ENCODE results near the gene ERC1.

Gene ERC1

DNA sequence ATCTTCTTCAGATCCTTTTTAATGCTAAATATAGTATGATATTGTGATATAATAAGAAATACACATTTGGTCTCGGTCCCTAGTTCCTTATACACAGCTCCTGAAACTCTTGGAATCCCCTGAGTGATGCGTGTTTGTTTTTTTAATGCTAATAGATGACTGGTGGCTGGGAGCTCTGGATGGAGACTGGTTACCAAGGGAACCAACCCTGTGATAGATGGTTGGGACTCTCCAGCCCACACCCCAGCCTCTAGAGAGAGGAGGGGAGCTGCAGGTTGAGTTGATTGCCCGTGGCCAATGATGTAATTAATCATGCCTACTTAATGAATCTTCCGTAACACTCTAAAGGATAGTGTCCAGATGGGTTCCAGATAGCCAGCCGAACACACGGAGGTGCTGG lies 462.8 kb downstream of the ERC1 start:
- Histone ChIP-seq H3K9me3 (ENCODE audit: control insufficient read depth, low read depth, low read length) (no peaks in the 10 kb centered on the region), H3K4me3 (ENCODE audit: low read length) (no peak overlapping the region), H3K36me3 (ENCODE audit: control insufficient read depth, low read depth, low read length) (no peaks in the 10 kb centered on the region)

DNA sequence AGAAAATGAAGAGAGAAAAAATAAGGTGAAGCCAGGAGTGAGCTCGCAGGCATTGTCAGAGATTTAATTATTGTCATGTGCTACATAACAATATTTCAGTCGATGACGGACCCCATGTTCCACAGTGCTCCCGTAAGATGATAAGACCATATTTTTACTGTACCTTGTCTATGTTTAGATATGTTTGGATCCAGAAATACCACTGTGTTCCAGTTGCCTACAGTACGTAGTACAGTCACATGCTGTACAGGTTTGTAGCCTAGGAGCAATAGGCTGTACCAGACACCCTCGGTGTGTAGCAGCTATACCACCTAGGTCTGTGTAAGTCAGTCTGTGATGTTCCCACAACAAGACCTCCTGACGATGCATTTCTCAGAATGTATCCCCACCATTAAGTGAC lies 465.9 kb downstream of the ERC1 start:
- H3K36me3 ChIP-seq (ENCODE audit: control insufficient read depth, low read depth, low read length) = no peaks in the 10 kb centered on the region
- no peak overlapping the region for H3K4me3 ChIP-seq (ENCODE audit: low read length)
- no peaks in the 10 kb centered on the region for H3K27me3 ChIP-seq (ENCODE audit: control insufficient read depth, insufficient read depth, low read length)
- H3K27ac ChIP-seq (ENCODE audit: low read length) = no peak overlapping the region
- no peaks in the 10 kb centered on the region for H3K9me3 ChIP-seq (ENCODE audit: control insufficient read depth, low read depth, low read length)
- no peak overlapping the region for H3K9ac ChIP-seq (ENCODE audit: low read length)
- peaks cover 7% of the 10 kb centered on the region for H3K4me1 ChIP-seq (ENCODE audit: control insufficient read depth, low read depth, low read length)

More for the DNA sequence above, 462.8 kb downstream of the ERC1 start:
- Histone ChIP-seq H3K27ac (ENCODE audit: low read length) (no peak overlapping the region), H3K4me1 (ENCODE audit: control insufficient read depth, low read depth, low read length) (peaks cover 7% of the 10 kb centered on the region), H3K9ac (ENCODE audit: low read length) (no peak overlapping the region), H3K27me3 (ENCODE audit: control insufficient read depth, insufficient read depth, low read length) (no peaks in the 10 kb centered on the region)

DNA sequence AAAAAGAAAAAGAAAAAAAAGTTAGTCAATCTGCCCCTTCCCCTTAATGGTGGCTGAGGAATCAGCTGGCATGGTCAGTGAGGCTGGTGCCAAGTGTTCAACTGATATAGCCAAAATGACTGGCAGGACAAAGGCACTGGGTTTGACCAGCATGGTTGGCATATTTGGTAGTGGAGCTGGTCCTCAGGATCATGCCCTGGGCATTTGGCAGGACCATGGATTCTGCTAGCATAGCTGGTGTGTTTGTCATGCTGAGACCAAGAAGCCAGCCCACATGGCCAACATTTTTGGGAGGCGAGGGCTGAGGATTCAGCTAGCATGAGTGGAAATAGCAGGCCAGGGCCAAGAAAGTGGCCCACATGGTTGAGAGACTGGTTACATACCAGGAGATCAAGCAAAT lies 466.9 kb downstream of the ERC1 start:
- H3K36me3 ChIP-seq (ENCODE audit: control insufficient read depth, low read depth, low read length) = no peaks in the 10 kb centered on the region
- no peak overlapping the region for H3K27ac ChIP-seq (ENCODE audit: low read length)
- H3K4me3 ChIP-seq (ENCODE audit: low read length) = no peak overlapping the region

DNA sequence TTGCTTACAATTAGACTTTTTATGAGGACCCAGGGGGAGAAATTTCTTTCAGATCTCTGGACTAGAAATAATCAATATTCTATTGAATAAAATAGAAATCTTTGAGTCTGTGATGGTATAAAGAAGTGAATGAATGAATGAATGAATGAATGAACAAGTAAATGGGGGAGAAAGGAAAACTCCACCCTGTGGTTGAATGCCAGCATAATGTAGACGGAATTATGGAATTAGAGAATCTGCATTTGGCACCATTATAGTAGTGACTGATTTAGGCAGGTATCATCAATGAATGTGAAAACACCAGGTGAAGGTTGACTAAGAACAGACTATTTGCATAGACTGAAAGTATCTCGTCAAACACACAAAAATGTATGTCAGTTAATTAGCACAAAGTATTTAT lies 468.3 kb downstream of the ERC1 start:
- H3K36me3 ChIP-seq (ENCODE audit: control insufficient read depth, low read depth, low read length) = no peaks in the 10 kb centered on the region
- no peaks in the 10 kb centered on the region for H3K4me1 ChIP-seq (ENCODE audit: control insufficient read depth, low read depth, low read length)
- H3K4me3 ChIP-seq (ENCODE audit: low read length) = no peak overlapping the region
- no peaks in the 10 kb centered on the region for H3K27me3 ChIP-seq (ENCODE audit: control insufficient read depth, insufficient read depth, low read length)
- H3K27ac ChIP-seq (ENCODE audit: low read length) = no peak overlapping the region
- no peaks in the 10 kb centered on the region for H3K9me3 ChIP-seq (ENCODE audit: control insufficient read depth, low read depth, low read length)
- H3K9ac ChIP-seq (ENCODE audit: low read length) = no peak overlapping the region

More for the DNA sequence above, 466.9 kb downstream of the ERC1 start:
- Histone ChIP-seq H3K9ac (ENCODE audit: low read length) (no peak overlapping the region), H3K27me3 (ENCODE audit: control insufficient read depth, insufficient read depth, low read length) (no peaks in the 10 kb centered on the region), H3K9me3 (ENCODE audit: control insufficient read depth, low read depth, low read length) (no peaks in the 10 kb centered on the region), H3K4me1 (ENCODE audit: control insufficient read depth, low read depth, low read length) (peaks cover 7% of the 10 kb centered on the region)

DNA sequence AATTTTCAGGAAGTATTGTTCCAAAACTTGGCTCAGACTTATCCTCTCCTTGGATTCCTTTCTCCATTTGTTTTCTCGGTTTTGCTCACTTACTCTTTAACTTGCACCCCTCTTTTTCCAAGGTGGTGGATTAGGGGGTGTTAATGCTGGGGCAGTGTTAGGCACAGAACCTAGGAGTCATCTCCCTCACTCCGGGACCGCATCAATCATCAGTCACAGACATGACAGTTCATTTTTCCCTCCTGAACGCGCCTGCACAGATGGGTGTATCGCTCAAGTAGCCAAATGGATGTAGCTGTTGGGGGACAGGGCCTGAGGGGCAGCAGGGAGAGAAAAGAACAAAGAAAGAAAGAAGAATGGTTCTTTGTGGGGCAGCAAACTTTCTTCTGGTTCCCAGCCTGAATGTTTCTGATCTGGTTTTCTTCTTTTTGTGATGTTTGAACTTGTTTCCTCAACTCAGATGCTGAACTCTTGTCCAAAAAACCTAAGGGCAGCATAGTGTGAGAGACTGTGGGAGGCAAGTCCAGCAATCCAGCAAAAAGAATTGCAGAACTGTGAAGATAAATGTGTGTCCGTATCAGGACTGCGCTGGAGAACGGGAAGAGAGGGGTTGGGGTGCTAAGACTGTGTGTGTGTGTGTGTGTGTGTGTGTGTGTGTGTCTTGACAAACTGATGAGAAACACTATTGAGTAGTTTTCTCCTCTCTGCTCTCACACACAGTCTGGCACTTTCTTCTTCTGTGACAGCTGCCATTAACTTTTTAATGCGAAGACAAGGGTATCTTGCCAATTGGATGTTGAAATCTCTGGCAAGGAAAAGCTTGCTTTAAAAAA lies 472.3 kb downstream of the ERC1 start:
- Histone ChIP-seq H3K4me3 (ENCODE audit: low read length) (no peak overlapping the region), H3K4me1 (ENCODE audit: control insufficient read depth, low read depth, low read length) (no peaks in the 10 kb centered on the region), H3K27me3 (ENCODE audit: control insufficient read depth, insufficient read depth, low read length) (no peaks in the 10 kb centered on the region), H3K9me3 (ENCODE audit: control insufficient read depth, low read depth, low read length) (no peaks in the 10 kb centered on the region), H3K27ac (ENCODE audit: low read length) (no peak overlapping the region), H3K36me3 (ENCODE audit: control insufficient read depth, low read depth, low read length) (no peaks in the 10 kb centered on the region), H3K9ac (ENCODE audit: low read length) (no peak overlapping the region)

DNA sequence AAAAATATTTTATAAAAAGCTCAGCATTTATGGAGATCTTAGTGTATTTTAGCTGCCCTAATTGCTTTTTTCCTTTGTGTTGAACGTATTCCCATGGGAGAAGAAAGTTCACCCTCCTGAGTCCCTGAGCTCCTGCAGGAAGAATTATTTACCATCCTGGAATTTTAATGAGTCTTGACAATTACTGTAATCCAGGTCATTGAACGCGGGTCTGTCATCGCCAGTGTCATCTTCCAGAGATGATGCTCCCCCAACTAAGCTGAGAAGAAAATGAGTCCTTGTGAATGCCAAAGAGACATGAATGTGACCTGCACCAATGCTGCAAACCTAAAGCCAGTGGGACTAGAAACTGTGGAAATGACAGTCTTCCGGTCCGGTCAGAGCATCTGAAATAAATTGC lies 473.9 kb downstream of the ERC1 start:
- H3K4me3 ChIP-seq (ENCODE audit: low read length) = no peak overlapping the region
- H3K9me3 ChIP-seq (ENCODE audit: control insufficient read depth, low read depth, low read length) = no peaks in the 10 kb centered on the region
- H3K27me3 ChIP-seq (ENCODE audit: control insufficient read depth, insufficient read depth, low read length) = no peaks in the 10 kb centered on the region
- H3K4me1 ChIP-seq (ENCODE audit: control insufficient read depth, low read depth, low read length) = no peaks in the 10 kb centered on the region
- H3K9ac ChIP-seq (ENCODE audit: low read length) = no peak overlapping the region
- no peaks in the 10 kb centered on the region for H3K36me3 ChIP-seq (ENCODE audit: control insufficient read depth, low read depth, low read length)
- no peak overlapping the region for H3K27ac ChIP-seq (ENCODE audit: low read length)

DNA sequence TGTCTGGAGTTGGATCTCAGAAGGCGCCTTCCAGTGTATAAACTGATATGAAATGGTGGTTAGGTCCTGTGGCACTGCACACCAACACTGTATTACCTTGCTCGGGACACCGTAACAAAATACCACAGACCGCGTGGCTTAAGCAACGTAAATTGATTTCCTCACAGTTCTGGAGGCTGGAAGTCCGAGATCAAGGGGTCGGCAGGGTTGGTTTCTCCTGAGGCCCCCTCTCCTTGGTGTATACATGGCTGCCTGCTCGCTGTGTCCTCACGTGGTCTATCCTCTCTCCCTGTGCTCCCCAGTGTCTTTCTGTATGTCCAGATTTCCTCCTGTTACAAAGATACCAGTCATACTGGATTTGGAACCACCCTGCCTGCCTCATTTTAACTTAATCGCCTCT lies 475.0 kb downstream of the ERC1 start:
- Histone ChIP-seq H3K9me3 (ENCODE audit: control insufficient read depth, low read depth, low read length) (no peaks in the 10 kb centered on the region), H3K27ac (ENCODE audit: low read length) (no peak overlapping the region), H3K4me1 (ENCODE audit: control insufficient read depth, low read depth, low read length) (no peaks in the 10 kb centered on the region), H3K9ac (ENCODE audit: low read length) (no peak overlapping the region), H3K27me3 (ENCODE audit: control insufficient read depth, insufficient read depth, low read length) (no peaks in the 10 kb centered on the region), H3K36me3 (ENCODE audit: control insufficient read depth, low read depth, low read length) (no peaks in the 10 kb centered on the region), H3K4me3 (ENCODE audit: low read length) (no peak overlapping the region)

DNA sequence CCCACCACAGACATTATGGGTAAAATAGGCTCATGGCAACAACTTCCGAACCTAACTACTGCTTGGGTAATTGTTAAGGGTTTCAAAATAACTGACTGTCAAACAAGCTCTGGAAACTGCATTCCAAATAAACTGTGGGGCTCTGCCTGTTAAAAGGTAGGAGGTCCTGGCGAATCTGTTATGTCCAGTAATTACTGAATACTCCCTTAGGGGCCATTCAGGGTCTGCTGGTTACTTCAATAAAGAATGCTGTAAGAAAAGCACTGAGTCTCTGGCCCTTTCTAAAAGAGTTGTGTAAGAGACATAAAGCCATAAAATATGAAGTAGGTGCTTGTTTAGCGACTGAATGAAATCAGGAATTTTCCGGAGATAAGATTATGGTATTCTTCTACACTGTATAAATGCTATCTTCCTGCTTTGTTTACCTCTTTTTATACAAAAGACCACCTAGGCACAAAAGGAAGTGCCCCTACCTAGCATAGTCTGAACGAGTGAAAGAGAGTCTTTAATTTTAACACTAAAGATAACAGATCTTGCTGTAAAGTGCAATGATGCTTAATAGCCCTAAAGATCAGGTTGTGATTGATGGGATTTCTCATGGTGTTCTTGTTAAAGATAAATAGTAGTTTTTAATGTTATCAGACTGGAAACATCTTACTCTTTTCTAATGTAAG lies 475.6 kb downstream of the ERC1 start:
- Histone ChIP-seq H3K4me1 (ENCODE audit: control insufficient read depth, low read depth, low read length) (no peaks in the 10 kb centered on the region), H3K27ac (ENCODE audit: low read length) (no peak overlapping the region), H3K9me3 (ENCODE audit: control insufficient read depth, low read depth, low read length) (no peaks in the 10 kb centered on the region), H3K4me3 (ENCODE audit: low read length) (no peak overlapping the region), H3K9ac (ENCODE audit: low read length) (no peak overlapping the region), H3K36me3 (ENCODE audit: control insufficient read depth, low read depth, low read length) (no peaks in the 10 kb centered on the region), H3K27me3 (ENCODE audit: control insufficient read depth, insufficient read depth, low read length) (no peaks in the 10 kb centered on the region)

DNA sequence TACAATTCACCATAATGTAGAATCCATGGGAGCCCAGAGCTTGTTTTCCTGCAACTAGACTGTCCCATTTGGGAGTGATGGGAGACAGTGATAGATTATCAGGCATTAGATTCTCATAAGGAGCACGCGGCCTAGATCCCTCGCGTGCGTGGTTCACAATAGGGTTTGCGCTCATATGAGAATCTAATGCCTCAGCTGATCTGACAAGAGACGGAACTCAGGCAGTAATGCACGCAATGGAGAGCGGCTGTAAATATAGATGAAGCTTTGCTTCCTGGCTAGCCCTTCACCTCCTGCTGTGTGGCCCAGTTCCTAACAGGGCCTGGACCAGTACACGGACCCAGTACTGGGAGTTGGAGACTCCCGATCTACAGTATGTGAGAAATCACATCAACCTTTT lies 476.7 kb downstream of the ERC1 start:
- Histone ChIP-seq H3K27ac (ENCODE audit: low read length) (no peak overlapping the region), H3K36me3 (ENCODE audit: control insufficient read depth, low read depth, low read length) (no peaks in the 10 kb centered on the region), H3K27me3 (ENCODE audit: control insufficient read depth, insufficient read depth, low read length) (no peaks in the 10 kb centered on the region), H3K9me3 (ENCODE audit: control insufficient read depth, low read depth, low read length) (no peaks in the 10 kb centered on the region), H3K9ac (ENCODE audit: low read length) (no peak overlapping the region), H3K4me1 (ENCODE audit: control insufficient read depth, low read depth, low read length) (no peaks in the 10 kb centered on the region), H3K4me3 (ENCODE audit: low read length) (no peak overlapping the region)

DNA sequence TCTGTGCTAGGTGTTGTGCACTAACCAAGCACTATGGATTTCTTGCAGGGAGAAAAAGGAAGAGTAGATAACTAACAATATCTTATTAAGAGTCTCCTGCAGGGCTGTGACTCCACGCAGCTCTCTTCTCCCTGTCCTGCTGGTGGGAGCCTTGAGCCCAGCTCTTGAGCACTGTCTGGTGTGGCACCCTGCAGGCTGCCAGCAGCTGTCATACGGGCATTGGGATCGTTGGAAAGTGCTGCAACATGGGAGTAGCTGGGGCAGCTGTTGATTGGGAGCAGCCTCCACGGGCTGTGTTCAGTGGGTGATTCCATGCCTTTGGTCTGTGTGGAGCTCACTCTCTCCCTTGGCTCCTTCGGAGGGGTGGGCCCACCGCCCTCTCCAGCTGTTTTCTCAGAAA lies 478.0 kb downstream of the ERC1 start:
- Histone ChIP-seq H3K27ac (ENCODE audit: low read length) (no peak overlapping the region), H3K9ac (ENCODE audit: low read length) (no peak overlapping the region), H3K27me3 (ENCODE audit: control insufficient read depth, insufficient read depth, low read length) (no peaks in the 10 kb centered on the region), H3K36me3 (ENCODE audit: control insufficient read depth, low read depth, low read length) (no peaks in the 10 kb centered on the region), H3K9me3 (ENCODE audit: control insufficient read depth, low read depth, low read length) (no peaks in the 10 kb centered on the region), H3K4me1 (ENCODE audit: control insufficient read depth, low read depth, low read length) (peaks cover 4% of the 10 kb centered on the region), H3K4me3 (ENCODE audit: low read length) (no peak overlapping the region)

DNA sequence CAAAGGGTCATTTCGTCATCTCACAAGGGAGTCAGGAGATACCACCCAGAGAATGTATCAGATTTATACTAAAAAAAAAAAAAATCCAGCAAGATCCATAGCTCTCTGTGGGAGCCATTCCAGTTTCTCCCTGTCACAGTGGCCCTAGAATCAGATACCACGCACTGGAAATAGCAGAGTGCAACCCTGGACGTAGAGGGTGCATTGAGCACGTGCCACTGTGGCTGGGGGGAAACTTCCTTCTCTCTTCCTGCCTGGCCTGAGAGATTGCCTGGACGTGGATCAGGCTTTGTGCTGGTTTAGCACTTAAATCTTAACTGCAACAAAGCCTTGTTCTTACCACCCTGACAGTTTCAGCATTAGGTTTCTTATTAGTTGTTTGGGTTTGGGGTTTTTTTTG lies 479.0 kb downstream of the ERC1 start:
- Histone ChIP-seq H3K4me3 (ENCODE audit: low read length) (no peak overlapping the region), H3K27ac (ENCODE audit: low read length) (no peak overlapping the region), H3K9ac (ENCODE audit: low read length) (no peak overlapping the region), H3K9me3 (ENCODE audit: control insufficient read depth, low read depth, low read length) (no peaks in the 10 kb centered on the region), H3K4me1 (ENCODE audit: control insufficient read depth, low read depth, low read length) (peaks cover 14% of the 10 kb centered on the region), H3K27me3 (ENCODE audit: control insufficient read depth, insufficient read depth, low read length) (no peaks in the 10 kb centered on the region), H3K36me3 (ENCODE audit: control insufficient read depth, low read depth, low read length) (no peaks in the 10 kb centered on the region)

DNA sequence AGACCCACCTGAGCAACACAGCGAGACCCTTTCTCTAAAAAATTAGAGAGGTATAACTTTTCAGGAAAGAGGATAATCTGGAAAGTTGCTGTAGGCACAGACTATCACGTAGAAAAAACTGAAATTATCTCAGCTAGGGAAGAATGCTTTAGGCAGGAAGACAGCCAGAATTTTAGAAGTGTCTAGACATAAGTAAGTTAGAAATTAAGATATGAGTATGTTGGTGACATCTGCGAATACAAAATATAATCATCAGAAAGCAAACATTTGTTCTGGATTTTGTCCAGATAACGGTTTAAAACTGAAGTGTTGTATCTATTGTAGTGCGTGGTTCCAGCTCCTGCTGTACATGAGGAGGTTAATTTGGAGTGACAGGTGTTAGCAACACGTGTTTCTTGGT lies 480.2 kb downstream of the ERC1 start:
- Histone ChIP-seq H3K9me3 (ENCODE audit: control insufficient read depth, low read depth, low read length) (no peaks in the 10 kb centered on the region), H3K4me3 (ENCODE audit: low read length) (no peak overlapping the region), H3K27me3 (ENCODE audit: control insufficient read depth, insufficient read depth, low read length) (no peaks in the 10 kb centered on the region), H3K36me3 (ENCODE audit: control insufficient read depth, low read depth, low read length) (no peaks in the 10 kb centered on the region), H3K27ac (ENCODE audit: low read length) (no peak overlapping the region), H3K4me1 (ENCODE audit: control insufficient read depth, low read depth, low read length) (peaks cover 14% of the 10 kb centered on the region), H3K9ac (ENCODE audit: low read length) (no peak overlapping the region)

Data from iPS-18a (cell line).